Measurements from ENCODE around the gene APOLD1. TPM values are rescaled to one million over a fixed set of nuclear protein-coding genes. Genes with fewer than 3 reads are reported as not detected.

Gene APOLD1
- total RNA-seq, 2 donors from 2014 or later: 1.8 to 3.2 TPM

GRCh38 chr12:12747278-12747677 lies 38.2 kb upstream of the APOLD1 start:
- DNase-seq: no peak
- TF ChIP-seq CTCF (conservative IDR thresholded peaks at IDR 0.05): no peak
- WGBS, 2 experiments (ENCODE audit: insufficient coverage in 1 of 2, insufficient read length in 1 of 2): 77 to 94% methylated on average over 2 to 3 of the region's 3 CpGs
- Mint-ChIP-seq H3K36me3 (ENCODE audit: low read depth) (no peaks in the 10 kb centered on the region), H3K27ac (no peak overlapping the region), H3K4me3 (no peak overlapping the region), H3K4me1 (peaks cover 34% of the 10 kb centered on the region), H3K27me3 (ENCODE audit: insufficient read depth) (peaks cover 8% of the 10 kb centered on the region), H3K9me3 (no peaks in the 10 kb centered on the region)
- H3K9me3 ChIP-seq (ENCODE audit: control insufficient read depth, low read length): no peaks in the 10 kb centered on the region
- H3K9ac ChIP-seq (ENCODE audit: extremely low read depth, low read length, poor library complexity, severe bottlenecking): no peak overlapping the region
- H3K27me3 ChIP-seq (ENCODE audit: control insufficient read depth, insufficient read depth, low read length, poor library complexity, severe bottlenecking): no peaks in the 10 kb centered on the region
- H3K4me1 ChIP-seq (ENCODE audit: control insufficient read depth, insufficient read depth, low read length): peaks cover 17% of the 10 kb centered on the region
- no peak overlapping the region for H3K4me3 ChIP-seq (ENCODE audit: low read length)
- no peak overlapping the region for H3K27ac ChIP-seq (ENCODE audit: low read depth, low read length)
- no peaks in the 10 kb centered on the region for H3K36me3 ChIP-seq (ENCODE audit: control insufficient read depth, insufficient read depth, low read length)

GRCh38 chr12:12748044-12748443 lies 37.4 kb upstream of the APOLD1 start:
- no peaks in the 10 kb centered on the region for H3K27me3 ChIP-seq (ENCODE audit: control insufficient read depth, insufficient read depth, low read length, poor library complexity, severe bottlenecking)
- no peaks in the 10 kb centered on the region for H3K36me3 ChIP-seq (ENCODE audit: control insufficient read depth, insufficient read depth, low read length)
- no peak overlapping the region for H3K4me3 Mint-ChIP-seq
- H3K4me1 Mint-ChIP-seq: peaks cover 42% of the 10 kb centered on the region
- H3K27me3 Mint-ChIP-seq (ENCODE audit: insufficient read depth): peaks cover 8% of the 10 kb centered on the region
- TF ChIP-seq CTCF (conservative IDR thresholded peaks at IDR 0.05): no peak
- H3K9me3 ChIP-seq (ENCODE audit: control insufficient read depth, low read length): no peaks in the 10 kb centered on the region
- H3K27ac Mint-ChIP-seq: no peak overlapping the region
- H3K36me3 Mint-ChIP-seq (ENCODE audit: low read depth): no peaks in the 10 kb centered on the region
- no peak for DNase-seq
- 86 to 100% methylated on average over 1 to 3 of the region's 3 CpGs for WGBS, 2 experiments (ENCODE audit: insufficient coverage in 1 of 2, insufficient read length in 1 of 2)
- peaks cover 22% of the 10 kb centered on the region for H3K4me1 ChIP-seq (ENCODE audit: control insufficient read depth, insufficient read depth, low read length)
- no peak overlapping the region for H3K27ac ChIP-seq (ENCODE audit: low read depth, low read length)
- H3K9me3 Mint-ChIP-seq: no peaks in the 10 kb centered on the region
- H3K9ac ChIP-seq (ENCODE audit: extremely low read depth, low read length, poor library complexity, severe bottlenecking): no peak overlapping the region
- H3K4me3 ChIP-seq (ENCODE audit: low read length): no peak overlapping the region

DNA sequence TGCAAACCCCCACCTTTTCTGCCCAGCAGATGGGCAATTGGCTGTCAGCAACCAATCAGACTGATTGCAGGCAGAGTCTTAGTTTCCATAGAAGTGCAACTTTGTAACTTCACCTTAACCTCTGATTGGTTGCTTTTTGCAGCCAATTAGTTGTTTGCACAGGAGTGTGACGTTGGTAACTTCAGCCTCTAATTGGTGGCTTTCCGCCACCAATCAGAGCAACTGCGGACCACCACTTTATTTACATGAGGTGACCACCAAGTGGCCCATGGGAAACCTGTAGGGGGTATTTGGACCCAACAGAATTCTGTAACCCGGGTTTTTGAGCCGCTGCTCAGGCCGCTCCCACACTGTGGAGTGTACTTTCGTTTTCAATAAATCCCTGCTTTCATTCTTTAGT lies 36.0 kb upstream of the APOLD1 start:
- no peaks in the 10 kb centered on the region for H3K36me3 ChIP-seq (ENCODE audit: control insufficient read depth, insufficient read depth, low read length)
- no peak overlapping the region for H3K27ac ChIP-seq (ENCODE audit: low read depth, low read length)
- H3K9me3 ChIP-seq (ENCODE audit: control insufficient read depth, low read length): no peaks in the 10 kb centered on the region
- H3K9ac ChIP-seq (ENCODE audit: extremely low read depth, low read length, poor library complexity, severe bottlenecking): no peak overlapping the region
- peaks cover 22% of the 10 kb centered on the region for H3K4me1 ChIP-seq (ENCODE audit: control insufficient read depth, insufficient read depth, low read length)
- no peaks in the 10 kb centered on the region for H3K27me3 ChIP-seq (ENCODE audit: control insufficient read depth, insufficient read depth, low read length, poor library complexity, severe bottlenecking)
- Mint-ChIP-seq H3K9me3 (no peaks in the 10 kb centered on the region), H3K4me3 (no peak overlapping the region), H3K27ac (no peak overlapping the region), H3K4me1 (peaks cover 38% of the 10 kb centered on the region), H3K36me3 (ENCODE audit: low read depth) (no peaks in the 10 kb centered on the region), H3K27me3 (ENCODE audit: insufficient read depth) (peaks cover 8% of the 10 kb centered on the region)
- WGBS, 2 experiments (ENCODE audit: insufficient coverage in 1 of 2, insufficient read length in 1 of 2): 97% methylated on average over 7 of the region's 7 CpGs
- no peak overlapping the region for H3K4me3 ChIP-seq (ENCODE audit: low read length)
- DNase-seq: no peak
- TF ChIP-seq CTCF (conservative IDR thresholded peaks at IDR 0.05): no peak
